GM12865 (cell line): ENCODE data around the gene OR52D1.

Experiments
- DNase-seq: peaks from one replicate; pipeline ENCODE4 v3.0.0; 2010; ENCODE audit warnings: low read depth
- H3K4me3 ChIP-seq: 2 replicates; pipeline ENCODE4 v1.5.1; 2011; ENCODE audit warnings: mild to moderate bottlenecking, low read depth, low read length, control low read depth
- TF ChIP-seq, protein P1 (sequence below): IDR thresholded peaks from 2 replicates; pipeline ENCODE4 v1.5.1; 2011; ENCODE audit warnings: low read length, control low read depth, low read depth, inconsistent platforms; ENCODE audit not compliant: insufficient read depth; ENCODE audit errors: missing control alignments

OR52D1 gene

GRCh38 chr11:5499671-5500070, 11.2 kb downstream of the OR52D1 start:
- no peak for DNase-seq
- TF ChIP-seq, protein P1, sequence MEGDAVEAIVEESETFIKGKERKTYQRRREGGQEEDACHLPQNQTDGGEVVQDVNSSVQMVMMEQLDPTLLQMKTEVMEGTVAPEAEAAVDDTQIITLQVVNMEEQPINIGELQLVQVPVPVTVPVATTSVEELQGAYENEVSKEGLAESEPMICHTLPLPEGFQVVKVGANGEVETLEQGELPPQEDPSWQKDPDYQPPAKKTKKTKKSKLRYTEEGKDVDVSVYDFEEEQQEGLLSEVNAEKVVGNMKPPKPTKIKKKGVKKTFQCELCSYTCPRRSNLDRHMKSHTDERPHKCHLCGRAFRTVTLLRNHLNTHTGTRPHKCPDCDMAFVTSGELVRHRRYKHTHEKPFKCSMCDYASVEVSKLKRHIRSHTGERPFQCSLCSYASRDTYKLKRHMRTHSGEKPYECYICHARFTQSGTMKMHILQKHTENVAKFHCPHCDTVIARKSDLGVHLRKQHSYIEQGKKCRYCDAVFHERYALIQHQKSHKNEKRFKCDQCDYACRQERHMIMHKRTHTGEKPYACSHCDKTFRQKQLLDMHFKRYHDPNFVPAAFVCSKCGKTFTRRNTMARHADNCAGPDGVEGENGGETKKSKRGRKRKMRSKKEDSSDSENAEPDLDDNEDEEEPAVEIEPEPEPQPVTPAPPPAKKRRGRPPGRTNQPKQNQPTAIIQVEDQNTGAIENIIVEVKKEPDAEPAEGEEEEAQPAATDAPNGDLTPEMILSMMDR, result no peak
- H3K4me3 ChIP-seq, result no peak overlapping the region

GRCh38 chr11:5500393-5500801, 11.9 kb downstream of the OR52D1 start:
- no peak overlapping the region for H3K4me3 ChIP-seq
- TF ChIP-seq, protein P1, result no peak

DNA sequence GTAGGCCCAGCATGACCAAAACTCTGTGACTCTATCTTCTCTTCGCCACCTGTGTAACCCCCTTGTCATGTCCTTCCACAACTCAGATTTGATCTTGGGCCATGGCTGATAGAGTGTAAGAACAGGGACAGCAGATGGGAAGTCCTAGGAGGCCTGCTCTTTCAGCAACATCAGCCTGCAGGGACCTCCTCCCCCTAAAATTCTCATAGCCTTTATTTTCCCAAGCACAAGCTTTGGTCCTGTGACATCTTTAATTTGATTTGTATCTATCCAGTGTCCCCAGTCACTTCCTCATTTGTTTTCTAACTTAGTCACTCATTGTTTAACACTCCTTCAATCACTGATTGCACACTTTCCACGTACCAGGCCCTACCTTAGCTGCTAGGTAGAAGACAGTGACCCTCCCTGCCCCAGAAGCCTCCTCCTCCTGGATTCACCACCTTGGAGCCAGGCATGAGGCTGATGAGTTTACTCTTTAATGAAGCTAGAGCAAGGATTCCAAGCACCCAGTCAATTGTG, 16.0 kb downstream of the OR52D1 start:
- TF ChIP-seq, protein P1, result no peak
- DNase-seq, result no peak
- no peak overlapping the region for H3K4me3 ChIP-seq

More at GRCh38 chr11:5500393-5500801, 11.9 kb downstream of the OR52D1 start:
- no peak for DNase-seq

DNA sequence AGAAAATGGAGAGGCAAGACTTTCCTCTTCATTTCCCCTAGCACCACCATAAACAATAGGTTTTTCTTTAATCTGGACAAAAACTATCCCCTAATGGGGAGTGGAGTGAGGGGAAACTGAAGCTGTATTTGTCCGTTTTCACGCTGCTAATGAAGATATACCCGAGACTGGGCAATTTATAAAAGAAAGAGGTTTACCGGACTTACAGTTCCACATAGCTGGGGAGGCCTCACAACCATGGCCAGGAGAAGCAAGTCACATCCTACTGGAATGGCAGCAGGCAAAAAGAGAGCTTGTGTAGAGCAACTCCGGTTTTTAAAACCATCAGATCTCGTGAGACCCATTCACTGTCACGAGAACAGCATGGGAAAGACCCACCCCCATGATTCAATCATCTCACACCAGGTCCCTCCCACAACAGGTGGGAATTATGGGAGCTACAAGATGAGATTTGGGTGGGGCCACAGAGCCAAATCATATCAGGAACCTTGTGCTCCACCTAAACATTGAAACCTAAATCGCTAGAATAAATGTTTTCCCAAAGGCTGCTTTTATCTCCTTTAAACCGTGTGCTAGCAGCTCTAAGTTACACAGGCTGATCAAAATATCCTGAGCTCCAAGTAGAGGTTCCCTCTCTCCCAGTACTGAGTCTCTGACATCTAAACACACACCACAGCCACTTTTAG, 17.0 kb downstream of the OR52D1 start:
- no peak overlapping the region for H3K4me3 ChIP-seq
- DNase-seq, result no peak

DNA sequence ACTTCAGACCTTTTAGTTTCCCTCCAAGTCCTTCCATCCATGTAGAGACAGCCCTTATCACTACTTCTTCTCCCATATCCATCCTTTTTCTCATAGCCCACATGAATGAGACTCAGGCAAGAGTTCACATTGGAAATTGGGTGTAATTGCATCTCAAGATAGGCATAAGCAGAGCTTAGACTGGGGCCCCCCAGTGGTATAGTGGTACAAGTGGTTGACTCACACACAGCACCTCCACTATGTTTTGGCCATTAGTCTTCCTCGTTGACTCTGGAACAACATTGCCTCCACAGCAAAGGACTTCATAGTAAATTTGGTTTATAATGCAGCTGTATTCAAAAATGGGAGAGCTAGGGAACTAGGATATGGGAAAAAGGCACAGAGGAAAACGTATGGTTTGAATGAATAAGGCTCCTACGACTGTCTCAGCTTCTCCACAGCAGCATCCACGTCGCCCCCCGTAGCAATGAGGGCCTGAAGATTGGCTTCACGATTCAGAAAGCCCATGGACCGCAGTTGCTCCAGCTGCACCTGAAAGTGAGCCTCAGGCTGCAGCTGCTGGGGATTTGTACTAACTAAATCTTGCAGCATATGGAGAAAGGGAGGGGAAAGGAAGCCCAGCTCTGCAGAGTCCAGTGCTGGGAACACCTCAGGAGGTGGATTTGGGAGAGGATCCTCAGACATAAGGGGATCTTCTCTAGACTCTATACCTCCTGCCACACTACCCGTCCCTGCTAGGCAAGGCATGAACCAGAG, 18.9 kb downstream of the OR52D1 start:
- H3K4me3 ChIP-seq, result no peak overlapping the region
- DNase-seq, result no peak
- TF ChIP-seq, protein P1, result no peak

More for the DNA sequence above, 17.0 kb downstream of the OR52D1 start:
- TF ChIP-seq, protein P1, result no peak

- TF ChIP-seq, protein P1, result no peak
- H3K4me3 ChIP-seq, result no peak overlapping the region
- no peak for DNase-seq
These were observed 19.4 kb downstream of the OR52D1 start for GRCh38 chr11:5507933-5508305.
